HFFc6 (cell line): Measurements from ENCODE around the gene ZFP36L2. TPM values are rescaled to one million over a fixed set of nuclear protein-coding genes. Genes with fewer than 3 reads are reported as not detected.
A peak's percentile ranks its signal among the peaks of the same experiment; 100 is the strongest.

Source experiments
- DNase-seq: peaks from one replicate; pipeline ENCODE4 v3.0.0-alpha.2; 2018
- H3K27ac Mint-ChIP-seq: 2 replicates; pipeline ENCODE4 v1.8.0; 2020; ENCODE audit warnings: mild to moderate bottlenecking, mixed read lengths
- H3K27me3 Mint-ChIP-seq: 2 replicates; pipeline ENCODE4 v1.8.0; 2021; ENCODE audit warnings: mild to moderate bottlenecking, moderate library complexity, mixed read lengths; ENCODE audit not compliant: insufficient read depth
- H3K36me3 Mint-ChIP-seq: 2 replicates; pipeline ENCODE4 v1.8.0; 2021; ENCODE audit warnings: low read depth, mixed read lengths
- H3K4me1 Mint-ChIP-seq: 2 replicates; pipeline ENCODE4 v1.8.0; 2020; ENCODE audit warnings: low read depth, mixed read lengths
- H3K4me3 Mint-ChIP-seq: 2 replicates; pipeline ENCODE4 v1.8.0; 2020; ENCODE audit warnings: mild to moderate bottlenecking, moderate library complexity, mixed read lengths
- H3K9me3 Mint-ChIP-seq: 2 replicates; pipeline ENCODE4 v1.8.0; 2020; ENCODE audit warnings: mild to moderate bottlenecking, mixed read lengths
- total RNA-seq, 6 experiments: library from RNA; stranded (reverse); fragmentation: NEBNext Ultra II Directional; extraction: Animal tissue kit (Norgen Biotek cat#: 25700); gene quantifications; 2 replicates in 1 of 6; 3 replicates in 5 of 6; pipeline ENCODE4 v1.2.3, GENCODE V29; 2021
- TF ChIP-seq, protein P1 (sequence below): fragments of 200-600 bp; sonication (generic); IDR thresholded peaks from 2 replicates; pipeline ENCODE4 v1.5.0; 2021; ENCODE audit warnings: antibody characterized with exemption, mild to moderate bottlenecking

Gene ZFP36L2
- total RNA-seq, 6 experiments from 2014 or later: 66.6 to 94.5 (median 81.5) TPM

DNA sequence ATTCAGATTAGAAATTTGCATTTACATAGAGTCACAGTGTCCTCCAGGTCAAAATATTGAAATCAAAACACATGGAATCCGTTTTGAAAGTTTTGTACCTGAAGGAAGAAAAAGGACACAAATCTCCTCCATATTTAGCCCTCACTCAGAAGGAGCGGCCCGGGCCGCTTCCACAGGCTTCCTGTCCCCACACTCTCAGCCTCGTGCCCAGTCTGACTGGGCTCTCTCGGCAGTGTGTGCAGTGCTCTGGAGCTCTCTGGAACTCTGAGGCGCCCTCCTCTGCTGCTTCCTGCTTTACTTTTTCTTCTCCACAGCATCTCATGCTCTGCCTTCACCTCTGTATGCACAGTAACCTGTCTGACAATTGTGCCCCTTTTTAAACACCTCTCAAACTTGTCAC, 22.2 kb upstream of the ZFP36L2 start:
- H3K4me1 Mint-ChIP-seq: no peaks in the 10 kb centered on the region
- no peak for DNase-seq
- no peak overlapping the region for H3K4me3 Mint-ChIP-seq
- H3K9me3 Mint-ChIP-seq: no peaks in the 10 kb centered on the region
- peaks cover 3% of the 10 kb centered on the region for H3K27me3 Mint-ChIP-seq
- H3K27ac Mint-ChIP-seq: no peak overlapping the region
- H3K36me3 Mint-ChIP-seq: no peaks in the 10 kb centered on the region
- TF ChIP-seq, protein P1, sequence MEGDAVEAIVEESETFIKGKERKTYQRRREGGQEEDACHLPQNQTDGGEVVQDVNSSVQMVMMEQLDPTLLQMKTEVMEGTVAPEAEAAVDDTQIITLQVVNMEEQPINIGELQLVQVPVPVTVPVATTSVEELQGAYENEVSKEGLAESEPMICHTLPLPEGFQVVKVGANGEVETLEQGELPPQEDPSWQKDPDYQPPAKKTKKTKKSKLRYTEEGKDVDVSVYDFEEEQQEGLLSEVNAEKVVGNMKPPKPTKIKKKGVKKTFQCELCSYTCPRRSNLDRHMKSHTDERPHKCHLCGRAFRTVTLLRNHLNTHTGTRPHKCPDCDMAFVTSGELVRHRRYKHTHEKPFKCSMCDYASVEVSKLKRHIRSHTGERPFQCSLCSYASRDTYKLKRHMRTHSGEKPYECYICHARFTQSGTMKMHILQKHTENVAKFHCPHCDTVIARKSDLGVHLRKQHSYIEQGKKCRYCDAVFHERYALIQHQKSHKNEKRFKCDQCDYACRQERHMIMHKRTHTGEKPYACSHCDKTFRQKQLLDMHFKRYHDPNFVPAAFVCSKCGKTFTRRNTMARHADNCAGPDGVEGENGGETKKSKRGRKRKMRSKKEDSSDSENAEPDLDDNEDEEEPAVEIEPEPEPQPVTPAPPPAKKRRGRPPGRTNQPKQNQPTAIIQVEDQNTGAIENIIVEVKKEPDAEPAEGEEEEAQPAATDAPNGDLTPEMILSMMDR: no peak

DNA sequence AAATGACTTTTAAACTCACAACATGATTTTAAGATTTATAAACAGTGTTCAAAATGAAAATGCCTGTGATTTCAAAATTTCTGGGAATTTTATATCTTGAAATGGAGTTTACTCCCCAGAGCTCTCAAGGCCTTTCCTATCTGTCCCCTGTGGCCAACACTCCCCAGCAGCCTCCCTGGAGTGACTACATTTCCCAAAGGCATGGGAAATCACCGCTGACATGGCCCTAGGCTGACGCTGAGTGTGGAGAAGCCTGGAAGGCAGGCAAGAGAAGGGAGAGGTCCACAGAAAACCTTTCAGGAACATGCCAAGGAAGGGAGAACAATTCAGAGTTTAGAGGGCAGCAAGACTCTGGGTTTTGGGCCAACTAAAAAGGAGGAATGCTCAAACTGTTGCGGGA, 20.2 kb upstream of the ZFP36L2 start:
- TF ChIP-seq, protein P1: no peak
- Mint-ChIP-seq H3K36me3 (no peaks in the 10 kb centered on the region), H3K27ac (no peak overlapping the region), H3K4me3 (no peak overlapping the region), H3K27me3 (peaks cover 3% of the 10 kb centered on the region), H3K9me3 (no peaks in the 10 kb centered on the region), H3K4me1 (no peaks in the 10 kb centered on the region)
- no peak for DNase-seq

DNA sequence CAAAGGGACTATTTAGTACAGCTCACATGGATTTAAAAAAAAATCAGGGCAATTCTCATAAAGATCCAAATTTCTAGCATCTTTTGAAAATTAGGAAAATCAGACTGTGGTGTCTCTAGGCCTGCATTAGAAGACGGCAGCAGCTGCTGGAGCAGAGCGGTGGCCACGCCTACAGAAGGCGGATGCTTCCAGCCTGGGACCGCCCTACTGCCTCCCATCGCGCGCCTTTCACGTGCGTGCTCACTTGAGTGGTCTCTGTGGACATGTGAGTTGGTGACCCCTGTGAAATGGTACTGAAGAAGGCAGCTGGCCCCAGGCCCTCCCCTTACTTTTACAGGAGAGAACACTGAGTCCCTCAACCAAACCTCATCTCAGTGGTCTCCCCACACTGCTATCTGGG, 15.2 kb upstream of the ZFP36L2 start:
- no peaks in the 10 kb centered on the region for H3K9me3 Mint-ChIP-seq
- no peak for DNase-seq
- TF ChIP-seq, protein P1: no peak
- no peaks in the 10 kb centered on the region for H3K36me3 Mint-ChIP-seq
- H3K27ac Mint-ChIP-seq: no peak overlapping the region
- H3K4me3 Mint-ChIP-seq: no peak overlapping the region
- H3K4me1 Mint-ChIP-seq: peaks cover 10% of the 10 kb centered on the region
- no peaks in the 10 kb centered on the region; the same call in 1 of the 2 replicates for H3K27me3 Mint-ChIP-seq

DNA sequence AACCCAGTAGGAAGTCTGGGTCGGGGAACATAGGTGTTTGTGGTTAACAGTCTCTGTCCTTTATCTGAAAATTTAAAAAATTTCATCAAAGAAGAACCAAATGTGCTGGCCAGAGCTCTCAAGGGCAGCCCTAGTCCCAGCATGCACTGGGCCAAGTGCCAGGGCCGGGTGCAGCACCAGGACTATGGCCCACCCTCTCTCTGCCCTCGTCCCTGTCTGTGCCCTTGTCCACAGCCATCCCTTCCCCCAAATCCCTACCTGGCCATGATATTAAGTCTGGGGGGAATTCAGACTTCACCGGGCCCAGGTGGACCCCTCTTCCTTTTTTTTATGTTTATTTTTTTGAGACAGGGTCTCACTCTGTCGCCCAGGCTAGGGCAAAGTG, 14.4 kb upstream of the ZFP36L2 start:
- Mint-ChIP-seq H3K36me3 (no peaks in the 10 kb centered on the region), H3K4me3 (no peak overlapping the region), H3K27me3 (no peaks in the 10 kb centered on the region; the same call in 1 of the 2 replicates), H3K9me3 (no peaks in the 10 kb centered on the region), H3K27ac (no peak overlapping the region), H3K4me1 (peaks cover 10% of the 10 kb centered on the region)
- TF ChIP-seq, protein P1: 0 out of 2 replicates have a peak, but pooled peaks have one; percentile 6
- DNase-seq: no peak

DNA sequence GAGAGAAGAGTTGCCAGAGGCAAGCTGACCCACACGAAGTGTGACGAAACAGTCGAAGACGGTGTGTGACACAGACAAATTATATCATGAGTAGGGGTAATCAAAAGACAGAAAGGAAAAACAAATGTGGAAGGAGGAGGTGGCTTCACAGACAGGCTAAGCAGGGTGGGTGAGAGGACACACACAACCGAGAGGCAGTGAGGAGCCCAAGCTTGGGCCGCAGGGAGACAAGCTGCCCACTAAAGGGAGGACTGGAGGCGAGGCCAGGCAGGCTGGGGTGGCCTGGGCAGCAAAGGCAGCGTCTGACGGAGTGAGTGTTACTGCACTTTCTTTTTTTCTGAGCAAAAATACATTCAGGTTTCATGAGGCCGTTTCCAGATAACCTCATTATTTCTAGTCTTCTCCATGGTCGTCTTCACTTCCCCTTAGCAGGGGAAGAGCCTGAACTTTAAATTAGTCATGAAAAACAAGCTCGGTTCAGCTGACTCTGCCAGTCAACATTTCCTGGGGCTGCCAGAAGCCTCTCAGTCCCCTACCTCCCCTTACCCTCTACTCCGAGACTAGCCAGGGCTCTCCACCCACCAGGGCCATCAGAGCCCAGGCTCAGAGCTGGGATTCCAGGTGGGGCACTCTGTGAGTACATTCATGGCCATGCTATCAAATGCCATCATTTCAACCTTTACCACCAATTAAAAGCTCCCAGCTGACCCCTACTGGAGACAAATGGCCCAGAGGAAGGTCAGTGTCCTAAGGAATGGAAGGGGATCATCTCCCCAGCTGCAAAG, 13.8 kb upstream of the ZFP36L2 start:
- Mint-ChIP-seq H3K4me3 (no peak overlapping the region), H3K27ac (no peak overlapping the region)

More for the DNA sequence above, 13.8 kb upstream of the ZFP36L2 start:
- peaks cover 10% of the 10 kb centered on the region for H3K4me1 Mint-ChIP-seq
- H3K36me3 Mint-ChIP-seq: no peaks in the 10 kb centered on the region
- DNase-seq: no peak
- H3K9me3 Mint-ChIP-seq: no peaks in the 10 kb centered on the region
- TF ChIP-seq, protein P1: peak; percentile 47
- no peaks in the 10 kb centered on the region; the same call in 1 of the 2 replicates for H3K27me3 Mint-ChIP-seq
